ENCODE results near the gene TAOK3.

The TAOK3 gene

DNA sequence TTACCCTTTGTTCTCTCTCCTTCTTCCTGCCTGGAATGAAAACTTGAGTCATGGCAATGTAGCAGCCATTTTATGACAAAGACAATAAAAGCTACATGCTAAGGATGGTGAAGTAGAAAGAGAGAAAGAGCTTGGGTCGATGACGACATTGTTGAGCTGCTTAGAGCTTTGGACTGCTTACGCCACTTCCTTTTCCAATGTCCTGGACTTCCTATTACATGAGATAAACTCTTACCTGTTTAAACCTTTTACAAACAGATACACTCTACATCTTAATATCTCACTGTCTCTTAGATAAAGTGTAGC lies 166.6 kb downstream of the TAOK3 start:
- DNase-seq (ENCODE audit: low read depth in 2 of 2), result no peak

DNA sequence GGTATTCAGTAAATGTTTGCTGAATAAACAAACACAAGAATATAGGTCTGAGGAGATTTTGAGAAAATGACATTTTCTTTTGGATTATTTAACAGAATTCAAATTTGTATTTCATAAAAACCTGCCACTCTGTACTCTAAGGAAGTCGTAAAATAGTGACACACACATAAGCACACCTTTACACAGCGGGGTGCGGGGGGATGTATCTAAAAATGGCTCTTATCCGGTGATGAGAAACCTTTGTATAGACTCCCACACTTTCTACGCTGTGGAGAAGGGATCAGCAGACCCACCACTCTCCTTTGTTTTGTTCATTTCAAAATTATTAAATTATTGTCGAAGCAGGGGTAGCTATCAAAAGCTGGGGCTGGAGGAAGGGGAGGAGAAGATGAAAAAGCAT lies 178.7 kb downstream of the TAOK3 start:
- DNase-seq (ENCODE audit: low read depth in 2 of 2), result no peak

DNA sequence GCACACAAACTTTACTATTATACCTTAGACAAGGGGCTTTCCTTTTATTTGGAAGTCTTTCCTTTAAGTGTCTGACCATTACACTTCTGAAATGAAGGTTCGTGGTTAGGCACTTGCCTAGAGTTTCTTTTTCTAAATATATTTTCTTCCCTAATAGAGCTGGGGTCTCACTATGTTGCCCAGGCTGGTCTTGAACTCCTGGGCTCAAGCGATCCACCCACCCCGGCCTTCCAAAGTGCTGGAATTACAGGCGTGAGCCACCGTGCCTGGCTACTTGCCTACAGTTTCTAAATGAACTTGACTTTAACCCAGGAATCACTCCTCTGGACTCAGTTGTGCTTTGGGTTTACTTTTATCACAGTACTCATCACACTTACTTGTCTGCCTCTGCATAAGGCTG lies 179.2 kb downstream of the TAOK3 start:
- DNase-seq (ENCODE audit: low read depth in 2 of 2), result no peak

DNA sequence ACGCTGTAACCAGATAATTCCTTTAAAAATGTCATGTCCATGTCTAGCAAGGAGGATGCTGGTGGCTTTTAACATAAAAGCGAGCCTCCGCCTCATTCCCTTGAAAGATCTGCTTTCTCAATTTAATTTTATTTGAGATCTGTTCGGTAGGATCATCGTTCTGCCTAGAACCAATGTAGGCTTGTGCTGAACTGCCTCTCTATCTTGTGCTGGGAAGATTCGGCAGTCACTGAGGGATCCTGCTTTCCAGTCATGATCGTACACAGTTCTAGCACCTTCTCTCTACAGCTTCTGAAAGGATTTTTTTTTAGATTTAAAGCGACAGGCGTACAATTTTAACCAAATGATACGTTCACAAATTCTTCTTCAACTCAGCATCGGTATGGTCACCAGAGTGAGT lies 182.4 kb downstream of the TAOK3 start:
- DNase-seq (ENCODE audit: low read depth in 2 of 2), result no peak

DNA sequence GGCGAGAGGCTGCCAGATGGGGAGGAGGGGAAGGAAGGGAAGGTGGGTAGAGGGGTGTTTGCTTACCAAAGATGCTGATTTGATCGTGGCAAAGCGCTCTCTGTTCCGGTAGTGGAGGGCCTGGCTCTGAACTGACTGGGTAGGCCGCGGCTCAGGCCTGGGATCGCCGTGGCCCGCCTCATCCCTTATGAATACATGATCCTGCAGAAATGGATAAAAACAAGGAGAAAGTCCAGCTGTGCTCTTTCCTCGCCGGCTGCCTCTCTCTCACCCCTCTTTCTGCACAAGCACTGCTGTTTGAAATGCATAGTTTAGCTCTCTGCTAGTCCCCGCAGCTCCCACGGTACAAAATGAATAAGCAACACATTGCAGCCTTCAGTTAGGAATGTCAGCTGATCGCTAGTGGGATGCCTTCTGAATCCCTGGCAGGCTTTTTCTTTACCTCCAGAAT lies 182.9 kb downstream of the TAOK3 start:
- no peak for DNase-seq (ENCODE audit: low read depth in 2 of 2)

DNA sequence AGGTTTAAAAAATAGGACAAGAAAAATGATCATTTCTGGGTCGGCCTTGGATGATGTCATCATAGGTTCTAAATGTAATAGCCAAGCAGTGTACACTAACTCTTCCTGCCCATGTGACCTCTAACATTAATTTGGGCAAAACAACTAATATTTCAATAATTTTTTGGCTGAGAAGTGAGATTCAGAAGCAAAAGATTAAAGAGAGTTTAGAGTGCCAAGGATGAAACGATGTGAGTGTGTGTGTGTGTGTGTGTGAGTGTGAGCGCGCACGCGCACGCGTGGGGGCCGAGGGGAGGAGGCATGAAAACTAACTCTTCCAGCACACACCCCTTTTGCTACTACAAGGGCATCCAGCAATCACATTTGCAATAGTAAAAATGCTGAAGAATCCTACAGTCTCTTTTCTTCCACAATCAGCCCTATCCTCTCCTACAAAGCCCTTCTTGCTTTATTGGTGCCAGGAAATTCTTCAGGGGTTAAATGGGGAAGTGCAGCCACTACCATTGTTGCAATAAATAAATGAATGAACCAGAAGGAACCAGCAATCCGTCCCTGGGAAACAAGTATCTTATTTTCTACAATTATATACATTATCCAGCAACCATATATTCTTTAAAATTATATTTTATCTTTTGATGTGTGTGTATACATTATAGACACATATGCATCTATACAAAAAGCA lies 183.9 kb downstream of the TAOK3 start:
- DNase-seq (ENCODE audit: low read depth in 2 of 2), result no peak

DNA sequence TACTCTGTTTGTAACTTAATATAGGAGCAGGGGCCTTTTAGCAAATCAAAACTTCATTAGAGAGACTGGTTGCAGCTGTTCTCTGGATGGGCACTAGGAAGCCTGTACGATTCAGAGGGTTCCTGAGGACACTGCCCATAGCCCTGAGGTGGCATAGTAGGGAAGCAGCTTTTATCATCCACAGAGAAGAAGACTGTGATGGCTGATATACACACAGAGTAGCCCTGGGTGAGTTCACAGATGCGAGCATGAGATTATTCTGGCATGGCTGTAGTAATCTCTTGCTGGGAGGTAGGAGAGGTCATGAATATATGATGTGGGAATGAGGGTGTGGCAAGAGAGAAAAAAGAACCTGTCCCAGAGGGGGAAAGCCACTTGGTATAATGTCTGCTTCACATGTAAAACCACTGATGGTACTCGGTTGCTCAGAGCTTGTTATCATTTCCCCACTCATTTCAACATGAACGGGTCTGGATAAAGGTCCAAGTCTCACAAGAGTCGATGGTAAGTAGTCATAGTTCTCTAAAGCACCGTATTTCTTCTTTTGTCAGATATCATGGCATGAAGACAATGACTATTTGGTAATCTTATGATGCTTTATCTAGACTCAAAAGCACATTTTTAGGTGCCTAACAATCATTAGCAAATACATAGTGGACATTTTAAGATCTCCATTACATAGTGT lies 184.8 kb downstream of the TAOK3 start:
- DNase-seq (ENCODE audit: low read depth in 2 of 2), result no peak

DNA sequence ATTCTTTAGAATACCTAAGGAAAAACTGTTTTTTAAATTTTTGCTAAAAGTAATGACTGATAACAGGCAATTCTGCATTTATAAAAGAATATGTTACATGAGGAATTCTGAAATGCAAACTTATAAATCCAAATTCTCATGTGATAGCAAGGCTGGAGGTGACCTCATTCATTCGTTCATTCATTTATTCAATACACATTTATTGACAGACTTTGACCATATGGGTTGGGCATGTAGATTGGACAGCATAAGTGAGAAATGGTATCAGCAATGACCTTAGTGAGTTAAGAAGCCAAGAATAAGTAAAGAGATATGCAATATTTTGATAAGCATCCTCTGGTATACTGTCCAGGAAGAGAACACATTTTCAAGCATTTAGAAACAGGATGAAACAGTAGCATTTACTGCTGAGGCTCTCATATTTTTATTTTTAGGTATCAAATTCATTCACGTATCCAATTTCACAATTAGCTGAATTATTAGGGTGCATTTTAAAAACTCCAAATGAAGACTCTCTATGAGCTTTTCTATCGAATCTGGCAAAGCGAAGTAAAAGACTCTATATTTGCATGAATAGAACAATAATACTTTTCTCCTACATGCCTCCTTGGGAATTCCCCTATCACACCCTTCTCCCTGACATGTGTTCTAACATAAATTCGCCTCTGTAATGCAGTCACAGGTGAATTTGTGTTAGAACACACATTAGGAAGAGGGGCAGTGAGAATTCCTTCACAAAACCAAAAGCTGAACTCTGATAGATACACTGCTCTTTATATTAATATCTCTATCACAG lies 186.9 kb downstream of the TAOK3 start:
- no peak for DNase-seq (ENCODE audit: low read depth in 2 of 2)

DNA sequence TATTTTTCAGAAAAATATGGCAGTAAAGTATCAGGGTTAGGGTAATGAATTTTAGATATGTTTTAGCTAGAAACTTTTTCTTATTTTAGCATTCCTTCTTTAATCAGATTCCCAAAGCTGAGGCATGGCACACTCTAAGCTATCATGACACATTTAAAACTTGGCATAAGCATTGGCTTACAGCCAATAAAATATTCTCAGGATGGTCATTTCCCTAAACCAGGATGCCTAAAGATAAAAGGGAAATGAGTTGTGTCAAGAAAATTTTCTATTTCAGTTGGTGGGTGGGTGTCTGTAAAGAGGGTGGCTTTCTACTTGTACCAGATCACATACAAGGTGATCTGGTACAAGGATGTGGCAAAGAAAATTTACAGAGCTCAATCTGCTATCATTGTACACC lies 189.0 kb downstream of the TAOK3 start:
- DNase-seq (ENCODE audit: low read depth in 2 of 2), result no peak

DNA sequence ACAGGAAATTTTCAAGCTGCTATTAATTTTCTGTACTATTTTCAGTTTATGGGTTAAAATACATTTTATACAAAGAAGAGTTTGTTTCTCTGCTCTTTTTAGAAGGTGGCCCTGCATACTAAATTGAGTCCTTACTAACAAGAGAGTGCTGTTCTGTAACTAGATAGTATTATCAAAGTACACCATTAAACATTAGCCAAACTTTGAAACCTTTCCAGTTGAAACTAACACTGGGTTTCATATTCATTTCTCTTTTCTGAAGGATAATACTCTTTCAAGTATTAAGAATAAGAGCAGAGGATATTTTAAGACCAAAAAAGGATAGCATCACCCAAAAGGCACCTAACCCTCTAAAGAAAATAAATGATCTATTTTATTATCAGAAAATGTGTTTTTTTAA lies 189.6 kb downstream of the TAOK3 start:
- DNase-seq (ENCODE audit: low read depth in 2 of 2), result no peak

DNA sequence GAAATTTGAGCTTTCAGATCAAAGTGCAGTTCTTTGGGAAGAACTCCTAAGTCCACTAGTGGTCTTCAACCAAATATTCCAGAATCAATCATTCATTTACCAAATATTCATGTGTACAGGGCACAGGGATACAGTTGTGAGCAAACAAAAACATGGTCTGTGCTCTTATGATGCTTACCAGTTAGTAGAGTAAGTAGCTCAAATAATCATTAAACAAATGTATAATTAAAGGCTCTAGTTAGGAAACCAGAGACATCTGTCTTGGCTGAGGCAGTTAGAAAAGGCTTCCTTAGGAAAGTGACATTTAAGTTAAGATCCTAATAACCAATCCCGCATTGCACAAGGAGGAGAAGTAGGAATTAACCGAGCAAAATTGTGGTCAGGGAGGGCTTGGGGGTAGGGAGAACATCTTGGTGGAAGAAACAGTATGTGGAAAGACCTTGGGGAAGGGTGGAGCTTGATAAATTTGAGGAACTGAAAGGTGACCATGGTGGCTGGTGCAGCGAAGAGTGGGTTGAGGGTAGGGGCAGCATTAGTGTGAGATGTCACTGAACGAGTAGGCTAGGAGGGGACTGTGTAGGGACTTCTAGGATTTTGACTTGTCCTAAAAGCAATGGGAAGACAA lies 196.8 kb downstream of the TAOK3 start:
- DNase-seq (ENCODE audit: low read depth in 2 of 2), result no peak

DNA sequence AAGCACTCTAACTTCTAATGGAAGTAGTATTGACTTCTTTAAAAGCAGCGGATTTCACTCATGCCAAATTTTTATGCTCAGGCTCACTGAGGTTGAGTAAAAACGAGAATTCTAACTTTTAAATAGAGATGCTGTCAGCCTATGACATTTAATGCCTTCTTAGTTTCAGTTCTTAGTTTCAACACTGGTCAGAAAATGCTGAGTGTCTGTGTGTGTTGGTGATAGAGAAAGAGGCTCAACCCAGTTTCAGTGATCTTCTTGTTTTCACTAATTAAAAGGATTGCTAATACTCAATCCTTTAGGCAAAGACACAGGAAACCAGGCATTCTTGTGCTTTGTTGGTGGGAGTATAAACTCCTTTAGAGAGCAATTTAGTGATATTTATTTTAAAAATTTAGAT lies 205.8 kb downstream of the TAOK3 start:
- no peak for DNase-seq (ENCODE audit: low read depth in 2 of 2)

DNA sequence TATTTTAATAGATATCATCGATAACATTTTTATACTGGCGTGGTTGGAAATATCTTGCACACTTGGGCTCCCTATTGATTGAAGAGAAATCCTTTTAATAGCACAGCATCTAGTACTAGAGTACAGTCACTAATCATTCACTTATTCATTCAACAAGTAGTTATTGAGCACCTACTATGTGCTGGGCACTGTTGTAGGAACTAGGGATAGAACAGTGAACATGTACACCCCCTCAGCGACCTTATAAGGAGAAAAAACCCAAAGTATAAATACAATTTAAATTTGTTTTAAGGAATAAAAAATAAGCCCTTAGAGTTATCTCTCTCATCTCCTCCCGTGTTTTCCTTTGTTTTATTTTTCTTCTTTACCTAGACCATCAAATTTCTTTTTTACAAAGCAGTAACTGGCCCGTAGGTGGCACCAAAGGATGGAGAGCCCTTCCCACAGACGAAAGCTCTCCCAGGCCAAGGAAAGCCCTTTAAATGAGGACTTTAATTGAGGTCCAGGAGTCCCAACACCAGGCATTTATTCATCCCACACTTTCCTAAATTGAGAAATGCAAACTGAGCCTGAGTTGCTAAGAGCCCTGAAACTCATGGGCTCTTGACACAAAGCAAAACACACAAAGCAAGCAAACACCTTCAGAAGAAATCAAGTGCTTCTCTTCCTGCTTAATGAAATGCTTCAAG lies 207.8 kb downstream of the TAOK3 start:
- no peak for DNase-seq (ENCODE audit: low read depth in 2 of 2)

DNA sequence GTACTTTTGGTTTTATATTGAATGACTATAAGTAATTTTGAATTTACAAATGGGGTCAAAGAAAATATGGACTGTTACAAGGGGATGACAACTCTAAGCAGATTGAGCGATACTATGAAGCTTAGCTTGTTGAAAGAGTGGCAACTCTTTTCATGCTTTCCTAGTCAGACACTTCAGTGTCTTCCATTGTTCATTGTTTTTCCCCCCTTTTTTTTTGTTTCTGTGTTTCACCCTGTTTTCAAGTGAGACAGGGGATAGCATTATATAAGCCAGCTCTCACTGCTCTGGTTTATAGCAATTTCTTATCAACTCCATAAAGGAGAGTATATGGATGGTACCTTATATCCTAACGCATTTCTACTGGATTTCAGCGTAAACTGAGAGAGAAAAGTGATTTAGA lies 212.2 kb downstream of the TAOK3 start:
- DNase-seq (ENCODE audit: low read depth in 2 of 2), result no peak

DNA sequence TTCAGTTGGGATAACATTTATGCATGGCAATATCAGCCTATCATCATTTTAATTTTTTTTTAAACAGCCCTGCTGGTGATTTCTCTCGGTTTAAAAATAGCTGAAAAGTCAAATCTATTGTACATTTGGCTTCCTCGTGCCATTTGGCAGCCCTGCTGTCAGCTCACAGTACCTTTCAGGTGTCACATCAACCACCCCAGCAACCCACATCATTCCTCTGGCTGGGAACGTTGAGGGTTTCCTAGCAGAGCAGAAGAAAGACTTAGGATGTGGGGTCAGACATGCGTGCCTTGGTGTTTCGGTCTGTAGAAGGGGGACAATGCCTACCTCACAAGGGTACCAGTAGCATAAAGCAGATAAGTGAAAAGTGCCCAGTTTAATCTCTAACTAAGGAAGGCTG lies 221.0 kb downstream of the TAOK3 start:
- DNase-seq (ENCODE audit: low read depth in 2 of 2), result no peak

DNA sequence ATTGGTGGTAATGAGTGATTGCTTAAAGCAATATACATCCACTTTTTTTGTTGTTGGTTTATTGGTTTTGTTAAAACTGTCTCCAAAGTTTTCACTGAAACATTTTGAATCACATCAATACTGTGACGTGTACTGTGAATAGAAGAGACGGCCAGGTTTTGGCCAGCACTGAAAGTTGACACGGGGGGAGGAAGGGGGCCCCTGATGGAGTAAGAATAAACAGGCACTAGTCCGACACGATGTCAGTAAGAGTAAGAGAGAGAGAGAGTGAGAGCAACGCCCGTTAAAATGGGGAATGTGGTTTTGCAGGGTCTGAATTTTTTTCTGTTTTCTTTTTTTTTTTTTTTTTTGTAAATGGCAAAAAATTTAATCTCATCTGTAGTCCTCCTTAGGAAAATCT lies 222.1 kb downstream of the TAOK3 start:
- no peak for DNase-seq (ENCODE audit: low read depth in 2 of 2)

DNA sequence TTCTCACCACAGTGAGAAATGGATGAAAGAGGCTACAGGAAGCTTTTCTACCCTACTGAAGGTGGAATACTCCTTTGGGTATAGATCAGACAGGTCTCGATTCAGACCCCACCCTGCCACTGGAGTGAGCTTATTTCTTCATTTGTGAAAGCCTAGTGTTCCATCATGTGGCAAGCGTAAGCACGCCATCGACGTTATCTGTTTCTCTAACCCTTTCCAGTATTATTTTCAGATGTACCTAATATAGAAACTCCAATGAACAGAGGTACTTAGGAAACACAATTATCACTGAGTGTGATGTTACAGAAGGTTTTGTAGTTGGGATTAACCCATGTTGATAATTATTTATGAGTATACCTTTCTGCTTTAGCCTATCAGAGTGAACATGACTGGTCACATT lies 224.4 kb downstream of the TAOK3 start:
- DNase-seq (ENCODE audit: low read depth in 2 of 2), result no peak

DNA sequence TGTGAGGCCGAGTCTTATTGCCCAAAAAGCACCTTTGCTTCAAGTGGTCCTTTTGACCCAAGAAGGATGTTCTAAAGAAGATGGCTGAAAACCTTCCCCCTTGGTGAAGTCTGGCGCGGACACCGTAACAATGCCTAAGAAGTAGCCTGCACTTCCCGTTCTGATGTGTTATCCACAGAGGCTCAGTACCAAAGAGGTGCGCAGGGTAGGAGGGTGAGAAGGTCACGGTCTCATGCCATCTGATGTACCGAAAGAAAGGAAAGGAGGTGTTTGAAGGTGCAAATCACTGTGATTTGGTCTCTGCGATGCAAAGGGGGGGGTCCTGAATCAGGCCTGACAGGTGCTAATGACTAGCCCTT lies 226.9 kb downstream of the TAOK3 start:
- no peak for DNase-seq (ENCODE audit: low read depth in 2 of 2)

DNA sequence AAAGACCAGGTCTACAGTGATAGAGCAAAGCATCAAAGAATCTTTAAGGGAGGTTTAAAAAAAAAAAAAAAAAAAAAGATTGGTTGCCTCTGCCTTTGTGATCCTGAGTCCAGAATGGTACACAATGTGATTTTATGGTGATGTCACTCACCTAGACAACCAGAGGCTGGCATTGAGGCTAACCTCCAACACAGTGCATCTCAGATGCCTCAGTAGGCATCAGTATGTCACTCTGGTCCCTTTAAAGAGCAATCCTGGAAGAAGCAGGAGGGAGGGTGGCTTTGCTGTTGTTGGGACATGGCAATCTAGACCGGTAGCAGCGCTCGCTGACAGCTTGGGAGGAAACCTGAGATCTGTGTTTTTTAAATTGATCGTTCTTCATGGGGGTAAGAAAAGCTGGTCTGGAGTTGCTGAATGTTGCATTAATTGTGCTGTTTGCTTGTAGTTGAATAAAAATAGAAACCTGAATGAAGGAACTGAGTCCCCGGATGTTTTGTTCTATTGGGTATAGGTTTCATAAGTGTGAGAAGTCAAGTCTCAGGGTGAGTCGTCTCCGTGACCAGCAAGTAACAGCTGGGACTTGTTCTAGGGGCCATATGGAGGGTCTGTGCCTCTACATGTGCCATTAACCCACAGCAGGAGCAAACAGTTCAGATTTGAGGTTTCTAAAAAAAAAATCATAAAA lies 227.5 kb downstream of the TAOK3 start:
- no peak for DNase-seq (ENCODE audit: low read depth in 2 of 2)

DNA sequence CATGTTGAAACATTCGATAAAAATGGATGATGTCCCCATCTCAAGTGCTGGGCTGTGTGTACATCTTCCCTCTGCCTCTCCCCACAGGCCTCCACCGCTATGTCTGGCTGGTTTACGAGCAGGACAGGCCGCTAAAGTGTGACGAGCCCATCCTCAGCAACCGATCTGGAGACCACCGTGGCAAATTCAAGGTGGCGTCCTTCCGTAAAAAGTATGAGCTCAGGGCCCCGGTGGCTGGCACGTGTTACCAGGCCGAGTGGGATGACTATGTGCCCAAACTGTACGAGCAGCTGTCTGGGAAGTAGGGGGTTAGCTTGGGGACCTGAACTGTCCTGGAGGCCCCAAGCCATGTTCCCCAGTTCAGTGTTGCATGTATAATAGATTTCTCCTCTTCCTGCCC lies 228.2 kb downstream of the TAOK3 start:
- no peak for DNase-seq (ENCODE audit: low read depth in 2 of 2)

DNA sequence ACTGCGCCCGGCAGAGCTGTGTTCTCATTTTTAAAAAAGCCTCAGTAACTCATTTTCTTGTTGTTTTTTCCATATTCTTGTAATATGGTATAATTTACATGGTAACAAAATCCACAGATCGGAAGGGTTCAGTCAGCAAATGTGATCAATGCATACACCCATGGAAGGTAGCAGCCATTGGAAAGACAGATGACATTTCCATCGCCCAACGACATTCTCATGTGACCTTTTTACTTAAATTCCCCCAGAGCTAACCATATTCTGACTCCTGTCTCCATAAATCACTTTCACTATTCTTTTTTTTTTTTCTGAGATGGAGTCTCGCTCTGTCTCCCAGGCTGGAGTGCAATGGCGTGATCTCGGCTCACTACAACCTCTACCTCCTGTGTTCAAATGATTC lies 231.9 kb downstream of the TAOK3 start:
- DNase-seq (ENCODE audit: low read depth in 2 of 2), result no peak

Data from stimulated activated CD4-positive, alpha-beta T cell treated with anti-CD3 and anti-CD28 coated beads, Interleukin-4, amount 100 ng/mL, for 48 hours (primary cell).